Hepatocyte (in vitro differentiated cells): ENCODE data around the gene EXOC8.

Experiments used
- CTCF ChIP-seq: fragments of 200-600 bp; sonication (generic); IDR thresholded peaks from 2 replicates; pipeline ENCODE4 v1.5.1; 2016; ENCODE audit warnings: antibody characterized with exemption, mild to moderate bottlenecking; ENCODE audit not compliant: poor library complexity
- EZH2 ChIP-seq: fragments of 200-600 bp; sonication (generic); IDR thresholded peaks from 2 replicates; pipeline ENCODE4 v1.6.1; 2016; ENCODE audit warnings: antibody characterized with exemption, mild to moderate bottlenecking, borderline replicate concordance
- EZH2phosphoT487 ChIP-seq: fragments of 200-600 bp; sonication (generic); IDR thresholded peaks from one replicate; pipeline ENCODE4 v1.6.1; 2018; ENCODE audit warnings: antibody characterized with exemption, mild to moderate bottlenecking, low read depth, moderate library complexity; ENCODE audit not compliant: unreplicated experiment, severe bottlenecking

GRCh38 chr1:231295938-231296337 is 41.7 kb downstream of the EXOC8 start:
- TF ChIP-seq CTCF (no peak), EZH2phosphoT487 (no peak), EZH2 (no peak)
